NCI-H1105 treated with DMSO at 0.1 percent for 48 hours (cell line): ENCODE data around the gene PDXDC1.
"Not testable (repeated sequence)": the region's sequence is repeated elsewhere in the genome, so short reads cannot be mapped to it uniquely, and the experiment has no call there.

Source experiments
- DNase-seq: peaks from one replicate; lab custom pipeline; 2025; lab: John Stamatoyannopoulos, UW

PDXDC1 gene

DNA sequence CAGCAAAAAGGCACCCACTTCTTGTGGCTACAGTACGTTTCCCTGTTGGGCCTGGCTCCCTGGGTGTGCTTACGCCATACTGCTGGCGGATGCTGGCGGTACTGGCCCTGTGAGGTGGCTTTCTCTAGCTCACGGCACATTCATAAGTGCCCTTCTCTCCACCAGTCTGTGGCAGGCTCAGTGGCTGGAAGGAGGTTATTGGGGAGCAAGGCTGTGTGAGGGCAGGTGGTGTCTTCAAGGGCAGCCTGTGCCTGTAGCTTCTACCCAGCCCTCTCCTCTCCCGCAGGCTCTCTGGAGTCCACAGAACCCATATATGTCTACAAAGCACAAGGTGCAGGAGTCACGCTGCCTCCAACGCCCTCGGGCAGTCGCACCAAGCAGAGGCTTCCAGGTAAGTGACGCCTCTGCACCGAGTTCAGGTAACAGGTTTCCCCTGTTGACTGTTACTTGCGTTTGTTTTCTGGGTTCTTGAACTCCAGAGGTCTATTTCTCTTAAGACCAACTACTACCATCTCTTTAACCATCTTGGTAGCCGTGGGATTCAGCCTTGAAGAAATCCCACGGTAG lies 60.4 kb downstream of the PDXDC1 start:
- DNase-seq = no peak

DNA sequence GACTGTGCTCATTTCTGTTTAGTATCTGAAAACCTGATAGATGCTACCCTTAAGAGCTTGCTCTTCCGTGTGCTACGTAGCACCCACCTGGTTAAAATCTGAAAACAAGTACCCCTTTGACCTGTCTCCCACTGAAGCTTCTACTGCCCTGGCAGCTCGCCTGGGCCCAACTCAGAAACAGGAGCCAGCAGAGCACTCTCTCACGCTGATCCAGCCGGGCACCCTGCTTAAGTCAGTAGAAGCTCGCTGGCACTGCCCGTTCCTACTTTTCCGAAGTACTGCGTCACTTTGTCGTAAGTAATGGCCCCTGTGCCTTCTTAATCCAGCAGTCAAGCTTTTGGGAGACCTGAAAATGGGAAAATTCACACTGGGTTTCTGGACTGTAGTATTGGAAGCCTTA lies 62.2 kb downstream of the PDXDC1 start:
- DNase-seq = no peak

DNA sequence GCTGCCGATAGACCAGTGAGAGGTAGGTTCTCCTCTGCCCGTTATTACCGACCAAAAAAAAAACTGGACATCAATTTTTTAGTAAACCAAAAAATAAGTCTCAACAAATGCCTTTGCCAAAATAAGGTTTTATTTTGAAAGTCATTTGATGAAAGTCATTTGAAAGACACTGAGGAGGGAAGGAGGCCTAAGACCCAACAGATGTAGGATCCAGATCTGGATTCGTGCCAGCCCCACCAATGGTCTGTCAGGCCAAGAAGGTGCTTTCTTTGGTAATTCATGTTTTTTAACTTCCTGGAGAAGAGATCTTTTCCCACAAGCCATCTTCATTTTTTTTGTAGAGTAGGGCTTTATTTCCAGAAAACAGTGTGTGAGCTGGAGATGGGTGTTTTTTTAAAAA lies 62.9 kb downstream of the PDXDC1 start:
- DNase-seq = no peak

DNA sequence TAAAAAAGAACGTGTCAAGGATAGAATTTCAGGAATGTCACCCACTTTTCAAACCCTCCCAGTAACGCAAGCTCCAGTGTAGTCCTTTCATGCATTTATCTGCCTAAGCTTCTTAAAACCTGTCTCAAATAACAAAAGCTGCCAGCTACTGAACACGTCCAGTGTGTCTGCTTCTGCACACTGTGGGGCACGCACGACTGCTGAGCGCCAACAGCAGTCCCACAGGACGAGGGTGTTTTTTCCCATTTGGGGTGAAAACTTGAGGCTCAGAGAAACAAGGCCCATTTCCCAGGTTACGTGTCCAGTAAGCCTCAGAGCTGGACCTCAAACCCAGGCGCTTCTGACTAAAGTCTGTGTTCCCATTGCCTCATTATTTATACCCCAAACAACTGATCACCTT lies 63.9 kb downstream of the PDXDC1 start:
- DNase-seq = no peak

GRCh38 chr16:15041271-15042004 lies 66.6 kb downstream of the PDXDC1 start:
- no peak for DNase-seq

DNA sequence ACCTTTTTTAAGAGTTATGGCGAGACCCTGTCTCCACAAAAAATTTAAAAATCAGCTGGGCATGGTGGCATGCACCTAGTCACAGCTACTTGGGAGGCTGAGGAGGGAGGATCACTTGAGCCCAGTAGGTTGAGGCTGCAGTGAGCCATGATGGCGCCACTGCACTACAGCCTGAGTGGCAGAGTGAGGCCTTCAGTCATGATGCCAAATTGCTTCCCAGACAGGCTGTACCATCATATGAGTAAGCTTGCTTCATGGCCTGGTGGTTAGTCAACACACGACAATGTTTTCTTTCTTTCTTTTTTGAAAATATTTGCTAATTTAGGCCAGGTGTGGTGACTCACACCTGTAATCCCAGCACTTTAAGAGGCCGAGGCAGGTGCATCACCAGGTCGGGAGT lies 68.5 kb downstream of the PDXDC1 start:
- no peak for DNase-seq

- no peak for DNase-seq
These were observed 69.5 kb downstream of the PDXDC1 start for GRCh38 chr16:15044286-15044685.

DNA sequence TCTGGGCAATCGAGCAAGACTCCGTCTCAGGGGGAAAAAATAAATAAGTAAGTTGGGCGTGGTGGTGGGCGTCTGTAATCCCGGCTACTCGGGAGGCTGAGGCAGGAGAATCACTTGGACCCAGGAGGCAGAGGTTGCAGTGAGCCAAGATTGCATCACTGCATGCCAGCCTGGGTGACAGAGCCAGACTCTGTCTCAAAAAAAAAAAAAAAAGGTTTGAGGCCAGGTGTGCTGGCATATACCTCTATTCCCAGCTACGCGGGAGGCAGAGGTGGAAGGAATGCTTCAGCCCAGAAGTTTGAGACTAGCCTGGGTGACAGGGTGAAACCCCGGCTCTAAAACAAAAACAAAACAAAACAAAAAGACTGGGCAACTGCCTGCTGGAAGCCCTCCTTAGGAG lies 70.4 kb downstream of the PDXDC1 start:
- not testable (repeated sequence) for DNase-seq

DNA sequence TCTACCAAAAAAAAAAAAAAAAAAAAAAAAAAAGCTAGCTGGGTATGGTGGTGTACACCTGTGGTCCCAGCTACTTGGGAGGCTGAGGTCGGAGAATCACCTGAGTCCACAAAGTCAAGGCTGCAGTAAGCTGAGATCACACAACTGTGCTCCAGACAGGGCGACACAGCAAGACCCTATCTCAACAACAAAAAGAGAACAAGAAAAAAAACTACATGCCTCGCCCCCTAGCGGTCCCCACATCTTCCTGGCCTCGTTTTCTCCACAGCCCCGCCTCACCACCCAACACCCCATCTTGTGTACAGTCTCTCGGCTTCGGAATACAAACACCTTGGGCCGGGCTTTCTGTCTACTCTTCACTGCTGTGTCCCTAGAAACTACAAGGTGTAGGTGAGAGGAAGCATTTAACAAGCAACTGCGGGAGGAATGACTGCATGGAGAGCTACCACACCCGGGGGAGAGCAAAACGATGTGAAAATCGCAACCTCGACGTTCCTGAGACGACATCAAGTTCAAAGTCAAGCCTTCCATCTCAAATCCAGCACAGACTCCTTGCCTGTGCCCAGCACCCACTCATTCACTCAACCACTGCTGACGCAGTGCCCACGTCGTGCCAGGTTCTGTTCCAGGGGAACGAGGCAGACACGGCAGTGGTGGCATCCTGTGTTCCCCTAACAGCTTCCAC lies 72.0 kb downstream of the PDXDC1 start:
- DNase-seq = no peak

DNA sequence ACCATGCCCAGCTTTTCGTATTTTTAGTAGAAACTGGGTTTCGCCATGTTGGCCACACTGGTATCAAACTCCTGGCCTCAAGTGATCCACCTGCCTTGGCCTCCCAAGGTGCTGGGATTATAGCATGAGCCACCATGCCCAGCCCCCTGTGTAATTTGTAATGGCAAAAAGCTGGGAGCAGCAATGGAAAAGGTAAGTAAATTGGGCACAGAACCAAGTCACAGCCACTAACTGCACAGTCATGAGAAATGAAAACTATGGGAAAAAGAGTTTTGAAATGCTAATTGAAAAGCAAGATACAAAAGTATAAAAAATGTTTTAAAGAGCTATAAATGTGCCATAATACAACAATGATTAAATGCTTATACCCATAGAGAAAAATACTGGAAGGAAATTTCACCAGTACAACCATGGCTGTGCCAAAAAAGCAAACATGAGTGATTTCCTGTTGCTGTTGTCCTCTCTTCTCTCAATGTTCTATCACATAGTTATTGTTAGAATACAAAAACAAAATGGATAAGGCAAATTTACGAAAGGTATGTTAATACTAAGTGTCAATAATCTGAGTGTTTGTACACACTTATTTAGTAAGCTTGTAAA lies 74.9 kb downstream of the PDXDC1 start:
- no peak for DNase-seq

DNA sequence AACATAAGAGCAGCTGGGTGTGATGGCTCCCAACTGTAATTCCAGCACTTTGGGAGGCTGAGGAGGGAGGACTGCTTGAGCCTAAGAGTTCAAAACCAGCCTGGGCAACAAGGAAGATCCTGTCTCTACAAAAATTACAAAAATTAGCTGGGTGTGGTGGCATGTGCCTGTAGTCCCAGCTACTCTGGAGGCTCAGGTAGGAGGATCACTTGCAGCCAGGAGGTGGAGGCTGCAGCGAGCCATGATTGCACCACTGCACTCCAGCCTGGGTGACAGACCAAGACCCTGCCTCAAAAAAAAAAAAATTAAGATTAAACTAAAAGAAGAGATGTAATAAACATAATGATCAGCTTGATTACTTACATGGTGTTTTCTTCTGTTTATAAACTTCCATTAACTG lies 75.6 kb downstream of the PDXDC1 start:
- DNase-seq = not testable (repeated sequence)

GRCh38 chr16:15051387-15051951 lies 76.6 kb downstream of the PDXDC1 start:
- DNase-seq = no peak

- no peak for DNase-seq
These were observed 78.1 kb downstream of the PDXDC1 start for GRCh38 chr16:15052747-15053476.

DNA sequence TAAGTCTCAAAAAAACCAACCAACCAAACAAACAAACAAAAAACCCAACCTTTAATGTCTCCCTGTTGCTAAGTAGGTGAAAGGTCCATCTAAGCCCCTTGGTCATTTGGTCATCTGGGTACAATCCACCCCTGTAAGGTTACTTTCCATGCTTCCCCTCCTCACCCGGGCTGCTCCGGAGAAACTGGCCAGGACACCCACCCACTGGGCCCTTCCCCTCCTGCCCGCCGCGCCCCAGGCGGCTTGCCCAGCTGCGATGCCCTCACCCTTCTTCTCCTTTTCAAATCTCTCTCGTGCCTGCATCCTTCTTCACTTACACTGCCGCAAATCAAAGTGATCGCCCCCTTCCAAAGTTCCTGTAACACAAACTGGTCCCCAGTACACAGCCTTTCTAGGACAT lies 79.1 kb downstream of the PDXDC1 start:
- no peak for DNase-seq

- DNase-seq = no peak
These were observed 79.7 kb downstream of the PDXDC1 start for GRCh38 chr16:15054357-15055140.

DNA sequence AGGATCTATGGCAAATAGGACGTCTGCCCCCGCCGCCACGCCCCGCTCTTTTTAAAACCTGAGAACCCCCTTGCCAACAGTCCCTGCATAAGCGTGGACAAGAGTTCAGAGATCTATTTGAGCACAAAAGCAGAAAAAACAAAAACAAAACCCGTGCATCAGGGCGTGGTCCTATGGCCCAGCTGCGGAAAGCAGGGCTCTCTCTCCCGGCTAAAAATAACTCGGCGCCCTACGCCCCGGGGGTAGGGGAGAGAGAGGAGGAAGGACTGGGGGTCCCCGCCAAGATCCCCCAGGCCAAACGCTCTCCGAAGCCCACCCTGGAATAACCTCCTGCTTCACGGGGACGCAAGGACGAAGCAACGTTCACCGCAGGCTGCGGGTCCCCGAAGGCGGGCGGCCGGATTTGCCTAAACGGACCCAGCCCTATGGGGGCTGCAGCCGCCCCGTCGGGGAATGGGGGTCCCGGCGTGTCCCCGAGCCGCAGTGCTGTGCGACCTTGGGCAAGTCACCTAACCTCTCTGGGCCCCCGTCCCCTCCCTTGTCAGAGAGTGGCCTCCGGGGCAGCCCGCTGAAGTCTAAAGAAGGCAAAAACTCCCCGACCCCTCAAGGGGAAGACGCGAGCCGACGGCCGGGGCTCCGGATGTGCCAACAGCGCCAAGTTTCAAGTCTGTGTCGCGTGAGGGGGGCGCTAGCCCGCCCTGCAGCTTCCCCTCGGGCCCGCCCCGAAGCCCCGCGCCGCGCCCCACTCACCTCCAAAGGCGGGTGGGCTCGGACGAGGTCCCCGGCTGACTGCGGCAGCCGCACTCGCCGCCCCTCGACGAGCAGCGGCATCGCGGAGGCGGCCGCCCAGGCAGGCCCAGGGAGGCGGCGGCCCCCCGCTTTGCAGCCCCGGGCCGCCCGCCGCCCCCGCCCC lies 80.6 kb downstream of the PDXDC1 start:
- peak; percentile 47 for DNase-seq

DNA sequence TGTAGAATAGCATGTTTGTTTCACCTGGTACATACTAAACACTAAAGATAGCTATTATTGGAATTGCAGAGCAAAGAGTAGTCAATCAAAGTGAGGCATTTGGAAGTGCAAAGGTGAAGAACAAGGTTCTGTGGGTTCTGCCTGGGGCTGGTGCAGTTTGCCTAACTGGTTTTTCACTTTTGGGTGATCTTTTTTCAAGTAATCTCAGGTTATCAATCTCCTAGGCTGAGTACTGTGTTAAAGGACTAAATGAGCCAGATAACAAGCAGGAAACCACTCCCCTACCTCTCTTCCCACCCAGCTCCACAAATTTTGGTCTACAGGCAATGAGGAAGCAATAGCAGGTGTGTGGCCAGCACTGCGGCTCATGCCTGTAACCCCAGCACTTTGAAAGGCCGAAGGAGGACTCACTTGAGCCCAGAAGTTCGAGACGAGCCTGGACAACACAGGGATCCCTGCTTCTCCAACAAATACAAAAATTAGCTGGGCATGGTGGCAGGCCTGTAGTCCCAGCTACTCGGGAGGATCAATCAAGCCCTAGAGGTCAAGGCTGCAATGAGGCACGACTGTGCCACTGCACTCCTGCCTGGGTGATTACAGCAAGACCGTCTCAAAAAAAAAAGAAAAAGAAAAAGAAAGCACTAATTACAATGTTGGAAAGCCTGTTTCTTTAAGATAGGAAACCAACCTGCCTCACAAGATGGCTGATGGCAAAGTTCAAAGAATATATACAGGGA lies 83.0 kb downstream of the PDXDC1 start:
- DNase-seq = no peak

DNA sequence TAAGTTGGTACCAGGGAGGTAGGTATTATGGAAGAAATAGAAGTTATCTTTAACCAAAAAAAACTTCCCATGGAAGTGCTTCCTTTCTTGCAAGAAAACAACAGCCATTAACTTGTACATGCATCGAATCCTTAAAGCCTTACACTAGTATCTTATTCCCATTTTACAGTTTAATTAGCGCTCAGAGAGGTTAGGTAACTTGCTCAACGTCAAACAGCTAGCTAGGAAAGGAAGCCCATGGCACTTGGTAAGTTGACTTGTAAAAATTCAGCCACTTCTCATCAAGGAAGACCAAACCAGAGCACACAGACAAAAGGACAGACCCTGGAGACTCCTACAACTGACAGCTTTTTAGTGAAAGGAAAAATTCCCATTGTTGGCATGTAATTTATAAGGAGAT lies 84.5 kb downstream of the PDXDC1 start:
- DNase-seq = no peak

- DNase-seq = not testable (repeated sequence)
These were observed 87.4 kb downstream of the PDXDC1 start for GRCh38 chr16:15062085-15062810.
